B cell (primary cell): Measurements from ENCODE around the gene SPTBN1. TPM values are rescaled to one million over a fixed set of nuclear protein-coding genes. Genes with fewer than 3 reads are reported as not detected.

Experiments used
- ATAC-seq: fragments of 200-7000 bp; cut with Tn5 transposase; one replicate; pipeline ENCODE4 v1.10.0; 2021; ENCODE audit warnings: low read depth, mild to moderate bottlenecking, moderate number of reproducible peaks, moderate library complexity
- CTCF ChIA-PET: fragments of 350-600 bp; sonication (Branson Sonifier 250); formaldehyde crosslinking; loops from one replicate; lab custom pipeline; 2021; ENCODE audit warnings: antibody characterized with exemption, inconsistent platforms; lab: Charles Lee
- POLR2A ChIA-PET: fragments of 350-600 bp; sonication (Branson Sonifier 250); formaldehyde crosslinking; loops from one replicate; lab custom pipeline; 2021; ENCODE audit warnings: antibody characterized with exemption; lab: Charles Lee
- DNase-seq: peaks from one replicate; pipeline ENCODE4 v3.0.0; 2013
- H2AFZ ChIP-seq: 2 replicates; pipeline ENCODE4 v1.6.1; 2012; ENCODE audit warnings: mild to moderate bottlenecking, low read depth, low read length; ENCODE audit not compliant: insufficient read depth, poor library complexity, severe bottlenecking
- H3K27ac ChIP-seq, 2 donors: 1 replicate in 1 of 2; 2 replicates in 1 of 2; pipeline ENCODE4 v1.5.1; 2012 to 2013; ENCODE audit warnings: low read length in 2 of 2, mild to moderate bottlenecking in 2 of 2, moderate library complexity in 1 of 2
- H3K27me3 ChIP-seq, 4 experiments: fragments of 200-600 bp in 1 of 4; sonication (generic) in 1 of 4; replicated peaks in 1 of 4; 1 replicate in 2 of 4; 2 replicates in 2 of 4; pipeline versions ENCODE4 v1.6.1 to v1.7.0; 2013 to 2016; ENCODE audit warnings: low read length in 3 of 4, mild to moderate bottlenecking in 2 of 4, mixed read lengths in 1 of 4, moderate library complexity in 1 of 4; ENCODE audit not compliant: insufficient read depth in 4 of 4, control insufficient read depth in 3 of 4; ENCODE audit errors: control extremely low read depth in 1 of 4
- H3K36me3 ChIP-seq, 2 experiments: replicated peaks in 1 of 2; 1 replicate in 1 of 2; 2 replicates in 1 of 2; pipeline versions ENCODE4 v1.6.1 to v1.7.1; 2013; ENCODE audit warnings: low read length in 1 of 2; ENCODE audit not compliant: insufficient read depth in 2 of 2, control insufficient read depth in 1 of 2; ENCODE audit errors: control extremely low read depth in 1 of 2, extremely low read depth in 1 of 2
- H3K4me1 ChIP-seq, 2 donors: fragments of 200-600 bp in 1 of 2; sonication (generic) in 1 of 2; 1 replicate in 1 of 2; 2 replicates in 1 of 2; pipeline versions ENCODE4 v1.5.1 to v1.6.1; 2013 to 2017; ENCODE audit warnings: low read length in 2 of 2; ENCODE audit not compliant: control insufficient read depth in 2 of 2, insufficient read depth in 2 of 2
- H3K4me2 ChIP-seq: replicated peaks from 2 replicates; pipeline ENCODE3; 2012; ENCODE audit warnings: mild to moderate bottlenecking, low read depth, low read length; ENCODE audit not compliant: poor library complexity, severe bottlenecking
- H3K4me3 ChIP-seq, 5 experiments: fragments of 200-600 bp in 1 of 5; sonication (generic) in 1 of 5; 1 replicate in 3 of 5; 2 replicates in 2 of 5; pipeline versions ENCODE4 v1.5.1 to v1.7.0; 2011 to 2016; ENCODE audit warnings: low read length in 4 of 5, mild to moderate bottlenecking in 4 of 5, low read depth in 2 of 5, control low read depth in 1 of 5, moderate library complexity in 1 of 5; ENCODE audit not compliant: insufficient read depth in 1 of 5; ENCODE audit errors: control extremely low read depth in 1 of 5, extremely low read depth in 1 of 5
- H3K79me2 ChIP-seq: fragments of 200-600 bp; sonication (generic); one replicate; pipeline ENCODE4 v1.6.0; 2016; ENCODE audit warnings: low read length; ENCODE audit not compliant: control insufficient read depth, insufficient read depth
- H3K9ac ChIP-seq: fragments of 200-600 bp; sonication (generic); 2 replicates; pipeline ENCODE4 v1.6.1; 2017; ENCODE audit warnings: mild to moderate bottlenecking, low read length, moderate library complexity
- H3K9me3 ChIP-seq, 3 donors: one replicate each; pipeline versions ENCODE4 v1.6.1 to v1.7.1; 2013; ENCODE audit warnings: low read length in 2 of 3; ENCODE audit not compliant: control insufficient read depth in 2 of 3, insufficient read depth in 1 of 3; ENCODE audit errors: control extremely low read depth in 1 of 3
- H4K20me1 ChIP-seq: 2 replicates; pipeline ENCODE4 v1.6.0; 2012; ENCODE audit warnings: mild to moderate bottlenecking, low read length; ENCODE audit not compliant: insufficient read depth, control insufficient read depth, poor library complexity, severe bottlenecking
- H3K27ac Mint-ChIP-seq: one replicate; pipeline ENCODE4 v1.8.0; 2021; ENCODE audit warnings: mixed read lengths
- H3K27me3 Mint-ChIP-seq: one replicate; pipeline ENCODE4 v1.8.0; 2021; ENCODE audit warnings: mixed read lengths
- H3K4me1 Mint-ChIP-seq: one replicate; pipeline ENCODE4 v1.8.0; 2021; ENCODE audit warnings: mixed read lengths
- H3K4me3 Mint-ChIP-seq: one replicate; pipeline ENCODE4 v1.8.0; 2021; ENCODE audit warnings: mixed read lengths
- H3K9me3 Mint-ChIP-seq: one replicate; pipeline ENCODE4 v1.8.0; 2022; ENCODE audit warnings: mixed read lengths; ENCODE audit not compliant: insufficient read depth
- EZH2 ChIP-seq: IDR thresholded peaks from 2 replicates; pipeline ENCODE4 v1.6.1; 2012; ENCODE audit warnings: borderline replicate concordance, low read depth, mild to moderate bottlenecking, moderate library complexity, low read length; ENCODE audit not compliant: insufficient read depth, poor library complexity, severe bottlenecking
- WGBS: methylation state at CpG from one replicate; pipeline ENCODE4 v1.1.5; 2013; ENCODE audit warnings: missing lambda C conversion rate; ENCODE audit not compliant: insufficient coverage; 5-methylcytosine and 5-hydroxymethylcytosine counted together
- intact Hi-C: fragments of 100-400 bp; cut with micrococcal nuclease; formaldehyde crosslinking; loops from one replicate; pipeline ENCODE4 v1.10.0; 2022
- polyA plus RNA-seq: library from polyadenylated mRNA; depleted of rRNA; stranded (reverse); fragments of >200 nt; gene quantifications from 2 replicates; pipeline ENCODE4 v1.2.3, GENCODE V29; 2012
- total RNA-seq, 2 donors: library from RNA; stranded (reverse); fragments of 120-200 nt in 1 of 2; gene quantifications; 1 replicate in 1 of 2; 2 replicates in 1 of 2; pipeline versions ENCODE4 v1.2.3 to v1.2.4, GENCODE V29; 2013 to 2022
- TF ChIP-seq, protein P1 (sequence below): fragments of 200-600 bp; IDR thresholded peaks from one replicate; pipeline ENCODE4 v1.8.0; 2022; ENCODE audit warnings: antibody characterized with exemption, mild to moderate bottlenecking

Gene SPTBN1
- total and polyA plus RNA-seq, 2 donors (not counting 1 experiment from before 2014, with no cell fraction given) = 43.7 to 144 TPM

DNA sequence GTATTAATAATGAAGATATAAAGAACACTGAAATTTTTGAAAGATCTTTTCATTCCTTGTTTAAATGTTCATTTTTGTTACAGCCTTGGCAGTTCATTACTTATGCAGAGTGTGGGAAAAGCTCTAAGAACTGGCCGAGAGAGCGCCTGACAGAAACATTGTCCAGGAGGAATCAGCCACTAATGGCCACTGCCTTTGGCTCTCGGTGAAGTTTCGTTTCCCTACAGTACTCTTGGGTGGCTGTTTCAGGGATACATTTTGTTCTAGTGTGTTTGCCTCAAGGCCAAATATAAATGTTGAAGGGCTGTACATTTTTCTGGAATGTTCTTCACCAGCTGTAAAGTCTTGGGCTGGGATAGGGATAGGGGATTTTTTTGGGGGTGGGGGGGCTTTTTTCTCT, 10.7 kb downstream of the SPTBN1 start:
- CTCF ChIA-PET = no interaction called here
- TF ChIP-seq EZH2 = no peak
- TF ChIP-seq, protein P1, sequence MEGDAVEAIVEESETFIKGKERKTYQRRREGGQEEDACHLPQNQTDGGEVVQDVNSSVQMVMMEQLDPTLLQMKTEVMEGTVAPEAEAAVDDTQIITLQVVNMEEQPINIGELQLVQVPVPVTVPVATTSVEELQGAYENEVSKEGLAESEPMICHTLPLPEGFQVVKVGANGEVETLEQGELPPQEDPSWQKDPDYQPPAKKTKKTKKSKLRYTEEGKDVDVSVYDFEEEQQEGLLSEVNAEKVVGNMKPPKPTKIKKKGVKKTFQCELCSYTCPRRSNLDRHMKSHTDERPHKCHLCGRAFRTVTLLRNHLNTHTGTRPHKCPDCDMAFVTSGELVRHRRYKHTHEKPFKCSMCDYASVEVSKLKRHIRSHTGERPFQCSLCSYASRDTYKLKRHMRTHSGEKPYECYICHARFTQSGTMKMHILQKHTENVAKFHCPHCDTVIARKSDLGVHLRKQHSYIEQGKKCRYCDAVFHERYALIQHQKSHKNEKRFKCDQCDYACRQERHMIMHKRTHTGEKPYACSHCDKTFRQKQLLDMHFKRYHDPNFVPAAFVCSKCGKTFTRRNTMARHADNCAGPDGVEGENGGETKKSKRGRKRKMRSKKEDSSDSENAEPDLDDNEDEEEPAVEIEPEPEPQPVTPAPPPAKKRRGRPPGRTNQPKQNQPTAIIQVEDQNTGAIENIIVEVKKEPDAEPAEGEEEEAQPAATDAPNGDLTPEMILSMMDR = no peak
- Histone ChIP-seq H3K4me1 (peaks cover 0 to 4% of the 10 kb centered on the region in 2 donors), H4K20me1 (no peaks in the 10 kb centered on the region), H3K4me2 (no peak overlapping the region), H2AFZ (no peak overlapping the region), H3K9ac (no peak overlapping the region), H3K4me3 (no peak overlapping the region), H3K27me3 (peaks cover 0 to 6% (median 2%) of the 10 kb centered on the region in 4 experiments), H3K79me2 (no peaks in the 10 kb centered on the region), H3K36me3 (no peaks in the 10 kb centered on the region), H3K27ac (no peak overlapping the region), H3K9me3 (no peaks in the 10 kb centered on the region)
- Mint-ChIP-seq H3K4me1 (peaks cover 8% of the 10 kb centered on the region), H3K4me3 (no peak overlapping the region), H3K27me3 (peaks cover 17% of the 10 kb centered on the region), H3K9me3 (no peaks in the 10 kb centered on the region), H3K27ac (no peak overlapping the region)
- intact Hi-C loops = no loop called here
- POLR2A ChIA-PET = no interaction called here
- DNase-seq = no peak
- no peak for ATAC-seq
- 85% methylated on average over 4 of the region's 4 CpGs for WGBS

DNA sequence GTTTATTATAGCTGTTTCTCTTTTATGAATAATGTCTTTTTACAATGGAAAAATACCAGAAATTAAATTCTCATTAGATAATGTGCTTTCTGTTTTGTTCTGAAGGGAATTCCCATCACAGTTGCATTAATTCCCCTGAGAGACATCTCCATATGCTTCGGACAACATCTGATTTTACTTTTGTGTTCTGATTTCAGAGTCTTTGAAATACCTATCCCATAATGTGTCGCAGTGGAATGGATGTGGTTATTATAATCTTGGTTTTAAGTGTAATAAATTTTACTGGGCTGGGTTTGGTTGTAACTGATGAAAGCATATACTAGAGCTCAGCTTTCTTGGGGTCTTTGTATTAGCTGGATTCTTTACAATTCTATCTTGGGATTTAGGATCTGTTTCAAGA, 12.5 kb downstream of the SPTBN1 start:
- Mint-ChIP-seq H3K27ac (no peak overlapping the region), H3K9me3 (no peaks in the 10 kb centered on the region), H3K4me3 (no peak overlapping the region), H3K27me3 (peaks cover 9% of the 10 kb centered on the region), H3K4me1 (peaks cover 8% of the 10 kb centered on the region)
- Histone ChIP-seq H4K20me1 (no peaks in the 10 kb centered on the region), H3K79me2 (no peaks in the 10 kb centered on the region), H3K27ac (no peak overlapping the region), H3K9ac (no peak overlapping the region), H3K36me3 (no peaks in the 10 kb centered on the region), H3K4me2 (no peak overlapping the region), H3K4me1 (peaks cover 0 to 4% of the 10 kb centered on the region in 2 donors), H3K9me3 (no peaks in the 10 kb centered on the region), H2AFZ (no peak overlapping the region), H3K4me3 (no peak overlapping the region), H3K27me3 (peaks cover 0 to 3% (median 0%) of the 10 kb centered on the region in 4 experiments)
- ChIA-PET POLR2A (no interaction called here), CTCF (no interaction called here)
- DNase-seq (no peak), ATAC-seq (no peak)
- TF ChIP-seq, protein P1 = no peak
- no peak for TF ChIP-seq EZH2
- WGBS = no CpG with 5 or more reads among the region's 2 CpGs
- intact Hi-C loops = no loop called here
